ENCODE results near the gene HSCB. TPM values are rescaled to one million over a fixed set of nuclear protein-coding genes. Genes with fewer than 3 reads are reported as not detected.

HSCB gene
- total RNA-seq, 1 experiment from 2014 or later, result 19.2 TPM

DNA sequence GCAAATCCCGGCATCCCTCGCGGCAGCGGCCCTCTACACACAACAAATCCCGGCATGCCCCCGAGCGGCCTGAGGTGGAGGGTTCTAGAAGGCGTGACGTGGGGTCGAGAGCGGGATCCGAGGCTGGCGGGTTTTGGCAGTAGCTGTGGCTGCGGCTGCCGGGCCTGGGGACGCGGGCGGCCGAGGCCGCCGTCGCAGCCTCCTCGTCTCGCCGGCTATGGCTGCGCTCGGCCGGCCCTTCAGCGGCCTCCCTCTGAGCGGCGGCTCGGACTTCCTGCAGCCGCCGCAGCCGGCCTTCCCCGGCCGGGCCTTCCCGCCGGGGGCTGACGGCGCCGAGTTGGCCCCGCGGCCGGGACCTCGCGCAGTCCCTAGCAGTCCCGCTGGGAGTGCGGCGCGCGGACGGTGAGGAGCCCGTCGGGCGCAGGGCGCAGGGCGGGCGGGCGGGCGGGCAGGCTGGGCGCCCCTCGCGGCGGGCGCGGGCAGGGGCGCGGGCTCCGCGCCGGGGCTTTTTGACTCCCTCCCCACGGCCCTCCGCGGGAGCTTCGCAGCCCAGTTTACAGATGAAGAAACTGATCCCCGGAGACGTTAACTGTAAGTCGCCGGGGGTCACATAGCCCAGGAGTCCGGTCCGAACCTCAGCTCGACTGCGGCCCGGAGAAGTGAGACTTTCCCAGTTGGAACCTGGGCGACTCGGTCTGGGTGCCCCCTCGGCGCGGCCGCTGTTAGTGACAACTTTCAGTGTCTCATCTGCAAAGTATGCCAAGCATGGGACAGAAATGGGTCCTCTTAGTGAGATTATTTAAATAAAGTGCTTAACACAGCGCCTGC is 31.0 kb downstream of the HSCB start, which contains the start of gene CCDC117 (continued):
- TF ChIP-seq, protein P1, sequence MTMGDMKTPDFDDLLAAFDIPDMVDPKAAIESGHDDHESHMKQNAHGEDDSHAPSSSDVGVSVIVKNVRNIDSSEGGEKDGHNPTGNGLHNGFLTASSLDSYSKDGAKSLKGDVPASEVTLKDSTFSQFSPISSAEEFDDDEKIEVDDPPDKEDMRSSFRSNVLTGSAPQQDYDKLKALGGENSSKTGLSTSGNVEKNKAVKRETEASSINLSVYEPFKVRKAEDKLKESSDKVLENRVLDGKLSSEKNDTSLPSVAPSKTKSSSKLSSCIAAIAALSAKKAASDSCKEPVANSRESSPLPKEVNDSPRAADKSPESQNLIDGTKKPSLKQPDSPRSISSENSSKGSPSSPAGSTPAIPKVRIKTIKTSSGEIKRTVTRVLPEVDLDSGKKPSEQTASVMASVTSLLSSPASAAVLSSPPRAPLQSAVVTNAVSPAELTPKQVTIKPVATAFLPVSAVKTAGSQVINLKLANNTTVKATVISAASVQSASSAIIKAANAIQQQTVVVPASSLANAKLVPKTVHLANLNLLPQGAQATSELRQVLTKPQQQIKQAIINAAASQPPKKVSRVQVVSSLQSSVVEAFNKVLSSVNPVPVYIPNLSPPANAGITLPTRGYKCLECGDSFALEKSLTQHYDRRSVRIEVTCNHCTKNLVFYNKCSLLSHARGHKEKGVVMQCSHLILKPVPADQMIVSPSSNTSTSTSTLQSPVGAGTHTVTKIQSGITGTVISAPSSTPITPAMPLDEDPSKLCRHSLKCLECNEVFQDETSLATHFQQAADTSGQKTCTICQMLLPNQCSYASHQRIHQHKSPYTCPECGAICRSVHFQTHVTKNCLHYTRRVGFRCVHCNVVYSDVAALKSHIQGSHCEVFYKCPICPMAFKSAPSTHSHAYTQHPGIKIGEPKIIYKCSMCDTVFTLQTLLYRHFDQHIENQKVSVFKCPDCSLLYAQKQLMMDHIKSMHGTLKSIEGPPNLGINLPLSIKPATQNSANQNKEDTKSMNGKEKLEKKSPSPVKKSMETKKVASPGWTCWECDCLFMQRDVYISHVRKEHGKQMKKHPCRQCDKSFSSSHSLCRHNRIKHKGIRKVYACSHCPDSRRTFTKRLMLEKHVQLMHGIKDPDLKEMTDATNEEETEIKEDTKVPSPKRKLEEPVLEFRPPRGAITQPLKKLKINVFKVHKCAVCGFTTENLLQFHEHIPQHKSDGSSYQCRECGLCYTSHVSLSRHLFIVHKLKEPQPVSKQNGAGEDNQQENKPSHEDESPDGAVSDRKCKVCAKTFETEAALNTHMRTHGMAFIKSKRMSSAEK (CRISPR knock-in tag; IDR thresholded peaks at IDR 0.05; ENCODE audit: borderline replicate concordance), result no peak
- TF ChIP-seq, protein P2, sequence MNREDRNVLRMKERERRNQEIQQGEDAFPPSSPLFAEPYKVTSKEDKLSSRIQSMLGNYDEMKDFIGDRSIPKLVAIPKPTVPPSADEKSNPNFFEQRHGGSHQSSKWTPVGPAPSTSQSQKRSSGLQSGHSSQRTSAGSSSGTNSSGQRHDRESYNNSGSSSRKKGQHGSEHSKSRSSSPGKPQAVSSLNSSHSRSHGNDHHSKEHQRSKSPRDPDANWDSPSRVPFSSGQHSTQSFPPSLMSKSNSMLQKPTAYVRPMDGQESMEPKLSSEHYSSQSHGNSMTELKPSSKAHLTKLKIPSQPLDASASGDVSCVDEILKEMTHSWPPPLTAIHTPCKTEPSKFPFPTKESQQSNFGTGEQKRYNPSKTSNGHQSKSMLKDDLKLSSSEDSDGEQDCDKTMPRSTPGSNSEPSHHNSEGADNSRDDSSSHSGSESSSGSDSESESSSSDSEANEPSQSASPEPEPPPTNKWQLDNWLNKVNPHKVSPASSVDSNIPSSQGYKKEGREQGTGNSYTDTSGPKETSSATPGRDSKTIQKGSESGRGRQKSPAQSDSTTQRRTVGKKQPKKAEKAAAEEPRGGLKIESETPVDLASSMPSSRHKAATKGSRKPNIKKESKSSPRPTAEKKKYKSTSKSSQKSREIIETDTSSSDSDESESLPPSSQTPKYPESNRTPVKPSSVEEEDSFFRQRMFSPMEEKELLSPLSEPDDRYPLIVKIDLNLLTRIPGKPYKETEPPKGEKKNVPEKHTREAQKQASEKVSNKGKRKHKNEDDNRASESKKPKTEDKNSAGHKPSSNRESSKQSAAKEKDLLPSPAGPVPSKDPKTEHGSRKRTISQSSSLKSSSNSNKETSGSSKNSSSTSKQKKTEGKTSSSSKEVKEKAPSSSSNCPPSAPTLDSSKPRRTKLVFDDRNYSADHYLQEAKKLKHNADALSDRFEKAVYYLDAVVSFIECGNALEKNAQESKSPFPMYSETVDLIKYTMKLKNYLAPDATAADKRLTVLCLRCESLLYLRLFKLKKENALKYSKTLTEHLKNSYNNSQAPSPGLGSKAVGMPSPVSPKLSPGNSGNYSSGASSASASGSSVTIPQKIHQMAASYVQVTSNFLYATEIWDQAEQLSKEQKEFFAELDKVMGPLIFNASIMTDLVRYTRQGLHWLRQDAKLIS (CRISPR knock-in tag; IDR thresholded peaks at IDR 0.05; ENCODE audit: borderline replicate concordance), result no peak
- TF ChIP-seq, protein P3, sequence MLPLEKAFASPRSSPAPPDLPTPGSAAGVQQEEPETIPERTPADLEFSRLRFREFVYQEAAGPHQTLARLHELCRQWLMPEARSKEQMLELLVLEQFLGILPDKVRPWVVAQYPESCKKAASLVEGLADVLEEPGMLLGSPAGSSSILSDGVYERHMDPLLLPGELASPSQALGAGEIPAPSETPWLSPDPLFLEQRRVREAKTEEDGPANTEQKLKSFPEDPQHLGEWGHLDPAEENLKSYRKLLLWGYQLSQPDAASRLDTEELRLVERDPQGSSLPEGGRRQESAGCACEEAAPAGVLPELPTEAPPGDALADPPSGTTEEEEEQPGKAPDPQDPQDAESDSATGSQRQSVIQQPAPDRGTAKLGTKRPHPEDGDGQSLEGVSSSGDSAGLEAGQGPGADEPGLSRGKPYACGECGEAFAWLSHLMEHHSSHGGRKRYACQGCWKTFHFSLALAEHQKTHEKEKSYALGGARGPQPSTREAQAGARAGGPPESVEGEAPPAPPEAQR (CRISPR knock-in tag; IDR thresholded peaks at IDR 0.05), result no peak
- TF ChIP-seq, protein P4, sequence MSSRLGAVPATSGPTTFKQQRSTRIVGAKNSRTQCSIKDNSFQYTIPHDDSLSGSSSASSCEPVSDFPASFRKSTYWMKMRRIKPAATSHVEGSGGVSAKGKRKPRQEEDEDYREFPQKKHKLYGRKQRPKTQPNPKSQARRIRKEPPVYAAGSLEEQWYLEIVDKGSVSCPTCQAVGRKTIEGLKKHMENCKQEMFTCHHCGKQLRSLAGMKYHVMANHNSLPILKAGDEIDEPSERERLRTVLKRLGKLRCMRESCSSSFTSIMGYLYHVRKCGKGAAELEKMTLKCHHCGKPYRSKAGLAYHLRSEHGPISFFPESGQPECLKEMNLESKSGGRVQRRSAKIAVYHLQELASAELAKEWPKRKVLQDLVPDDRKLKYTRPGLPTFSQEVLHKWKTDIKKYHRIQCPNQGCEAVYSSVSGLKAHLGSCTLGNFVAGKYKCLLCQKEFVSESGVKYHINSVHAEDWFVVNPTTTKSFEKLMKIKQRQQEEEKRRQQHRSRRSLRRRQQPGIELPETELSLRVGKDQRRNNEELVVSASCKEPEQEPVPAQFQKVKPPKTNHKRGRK (CRISPR knock-in tag; IDR thresholded peaks at IDR 0.05; ENCODE audit: borderline replicate concordance), result no peak
- TF ChIP-seq ZNF219 (CRISPR knock-in tag; IDR thresholded peaks at IDR 0.05; ENCODE audit: borderline replicate concordance) (no peak), EMX1 (CRISPR knock-in tag; IDR thresholded peaks at IDR 0.05) (no peak), ZNF317 (CRISPR knock-in tag; IDR thresholded peaks at IDR 0.05; ENCODE audit: borderline replicate concordance, low read depth) (no peak), SMAD4 (CRISPR knock-in tag; IDR thresholded peaks at IDR 0.05) (no peak), ZNF138 (CRISPR knock-in tag; conservative IDR thresholded peaks at IDR 0.05) (no peak), ZNF232 (CRISPR knock-in tag; IDR thresholded peaks at IDR 0.05) (peak; percentile 78; the same call in 1 of the 2 replicates), CREM (CRISPR knock-in tag; IDR thresholded peaks at IDR 0.05) (peak; percentile 74), ZNF416 (CRISPR knock-in tag; IDR thresholded peaks at IDR 0.05) (0 out of 2 replicates have a peak, but pooled peaks have one; percentile 27), ELF4 (CRISPR knock-in tag; IDR thresholded peaks at IDR 0.05; ENCODE audit: low read depth) (no peak), OVOL2 (CRISPR knock-in tag; IDR thresholded peaks at IDR 0.05; ENCODE audit: borderline replicate concordance) (no peak)
- TF ChIP-seq, protein P5, sequence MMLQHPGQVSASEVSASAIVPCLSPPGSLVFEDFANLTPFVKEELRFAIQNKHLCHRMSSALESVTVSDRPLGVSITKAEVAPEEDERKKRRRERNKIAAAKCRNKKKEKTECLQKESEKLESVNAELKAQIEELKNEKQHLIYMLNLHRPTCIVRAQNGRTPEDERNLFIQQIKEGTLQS (CRISPR knock-in tag; conservative IDR thresholded peaks at IDR 0.05), result no peak
- TF ChIP-seq, protein P6, sequence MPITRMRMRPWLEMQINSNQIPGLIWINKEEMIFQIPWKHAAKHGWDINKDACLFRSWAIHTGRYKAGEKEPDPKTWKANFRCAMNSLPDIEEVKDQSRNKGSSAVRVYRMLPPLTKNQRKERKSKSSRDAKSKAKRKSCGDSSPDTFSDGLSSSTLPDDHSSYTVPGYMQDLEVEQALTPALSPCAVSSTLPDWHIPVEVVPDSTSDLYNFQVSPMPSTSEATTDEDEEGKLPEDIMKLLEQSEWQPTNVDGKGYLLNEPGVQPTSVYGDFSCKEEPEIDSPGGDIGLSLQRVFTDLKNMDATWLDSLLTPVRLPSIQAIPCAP (CRISPR knock-in tag; IDR thresholded peaks at IDR 0.05), result 0 out of 2 replicates have a peak, but pooled peaks have one; percentile 49
- TF ChIP-seq, protein P7, sequence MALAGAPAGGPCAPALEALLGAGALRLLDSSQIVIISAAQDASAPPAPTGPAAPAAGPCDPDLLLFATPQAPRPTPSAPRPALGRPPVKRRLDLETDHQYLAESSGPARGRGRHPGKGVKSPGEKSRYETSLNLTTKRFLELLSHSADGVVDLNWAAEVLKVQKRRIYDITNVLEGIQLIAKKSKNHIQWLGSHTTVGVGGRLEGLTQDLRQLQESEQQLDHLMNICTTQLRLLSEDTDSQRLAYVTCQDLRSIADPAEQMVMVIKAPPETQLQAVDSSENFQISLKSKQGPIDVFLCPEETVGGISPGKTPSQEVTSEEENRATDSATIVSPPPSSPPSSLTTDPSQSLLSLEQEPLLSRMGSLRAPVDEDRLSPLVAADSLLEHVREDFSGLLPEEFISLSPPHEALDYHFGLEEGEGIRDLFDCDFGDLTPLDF (CRISPR knock-in tag; IDR thresholded peaks at IDR 0.05), result no peak
- TF ChIP-seq, protein P8, sequence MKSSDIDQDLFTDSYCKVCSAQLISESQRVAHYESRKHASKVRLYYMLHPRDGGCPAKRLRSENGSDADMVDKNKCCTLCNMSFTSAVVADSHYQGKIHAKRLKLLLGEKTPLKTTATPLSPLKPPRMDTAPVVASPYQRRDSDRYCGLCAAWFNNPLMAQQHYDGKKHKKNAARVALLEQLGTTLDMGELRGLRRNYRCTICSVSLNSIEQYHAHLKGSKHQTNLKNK (CRISPR knock-in tag; IDR thresholded peaks at IDR 0.05), result no peak
